Endodermal cell (in vitro differentiated cells): ENCODE results near the gene TNRC6C. TPM values are rescaled to one million over a fixed set of nuclear protein-coding genes. Genes with fewer than 3 reads are reported as not detected.

Experiments used
- DNase-seq: peaks from one replicate; pipeline ENCODE4 v3.0.0-alpha.2; 2017
- H3K27ac ChIP-seq: 2 replicates; pipeline ENCODE4 v1.5.1; 2013; ENCODE audit warnings: mild to moderate bottlenecking, low read depth, low read length, moderate library complexity
- H3K27me3 ChIP-seq: 2 replicates; pipeline ENCODE4 v1.6.1; 2013; ENCODE audit warnings: mild to moderate bottlenecking, low read length, moderate library complexity; ENCODE audit not compliant: insufficient read depth, control insufficient read depth, poor library complexity, severe bottlenecking
- H3K36me3 ChIP-seq: 2 replicates; pipeline ENCODE4 v1.7.0; 2013; ENCODE audit warnings: mild to moderate bottlenecking, low read length, moderate library complexity; ENCODE audit not compliant: control insufficient read depth, insufficient read depth
- H3K4me1 ChIP-seq: one replicate; pipeline ENCODE4 v1.7.0; 2013; ENCODE audit warnings: low read length; ENCODE audit not compliant: control insufficient read depth, insufficient read depth
- H3K4me3 ChIP-seq: 2 replicates; pipeline ENCODE4 v1.5.1; 2013; ENCODE audit warnings: mild to moderate bottlenecking, low read length, moderate library complexity
- H3K9ac ChIP-seq: 2 replicates; pipeline ENCODE4 v1.6.1; 2013; ENCODE audit warnings: mild to moderate bottlenecking, low read length, moderate library complexity; ENCODE audit not compliant: poor library complexity, severe bottlenecking; ENCODE audit errors: extremely low read depth
- H3K9me3 ChIP-seq: 2 replicates; pipeline ENCODE4 v1.6.1; 2013; ENCODE audit warnings: mild to moderate bottlenecking, low read length, moderate library complexity; ENCODE audit not compliant: control insufficient read depth
- H3K27ac Mint-ChIP-seq: 2 replicates; pipeline ENCODE4 v1.8.0; 2020; ENCODE audit warnings: mixed read lengths
- H3K27me3 Mint-ChIP-seq: 2 replicates; pipeline ENCODE4 v1.8.0; 2021; ENCODE audit warnings: mild to moderate bottlenecking, mixed read lengths; ENCODE audit not compliant: insufficient read depth
- H3K36me3 Mint-ChIP-seq: 2 replicates; pipeline ENCODE4 v1.8.0; 2020; ENCODE audit warnings: low read depth, mixed read lengths
- H3K4me1 Mint-ChIP-seq: 2 replicates; pipeline ENCODE4 v1.8.0; 2020; ENCODE audit warnings: mixed read lengths
- H3K4me3 Mint-ChIP-seq: 2 replicates; pipeline ENCODE4 v1.8.0; 2020; ENCODE audit warnings: mild to moderate bottlenecking, moderate library complexity, mixed read lengths
- H3K9me3 Mint-ChIP-seq: 2 replicates; pipeline ENCODE4 v1.8.0; 2020; ENCODE audit warnings: mild to moderate bottlenecking, mixed read lengths
- CTCF ChIP-seq: fragments of 200-600 bp; sonication (generic); conservative IDR thresholded peaks from 2 replicates; pipeline ENCODE4 v1.5.0; 2021; ENCODE audit warnings: antibody characterized with exemption, mild to moderate bottlenecking
- WGBS, 2 experiments: methylation state at CpG; one replicate each; pipeline versions ENCODE4 v1.1.5 to v1.1.7; 2013; ENCODE audit warnings: missing lambda C conversion rate in 2 of 2, mixed read lengths in 1 of 2; ENCODE audit not compliant: insufficient coverage in 1 of 2, insufficient read length in 1 of 2; 5-methylcytosine and 5-hydroxymethylcytosine counted together
- total RNA-seq, 2 donors: library from RNA; stranded (reverse); fragmentation: NEBNext Ultra II Directional in 1 of 2; extraction: Animal tissue kit (Norgen Biotek cat#: 25700) in 1 of 2; gene quantifications; 2 replicates in 1 of 2; 3 replicates in 1 of 2; pipeline ENCODE4 v1.2.1, GENCODE V29; 2021

Gene TNRC6C
- total RNA-seq, 2 donors from 2014 or later, result 22.4 to 40.2 TPM

- no peak overlapping the region for H3K27ac Mint-ChIP-seq
Observed at GRCh38 chr17:78122931-78123249, 164.4 kb downstream of the TNRC6C start.

GRCh38 chr17:78123258-78123929 is 164.9 kb downstream of the TNRC6C start:
- H3K9me3 ChIP-seq, result no peaks in the 10 kb centered on the region
- Mint-ChIP-seq H3K27me3 (no peaks in the 10 kb centered on the region), H3K36me3 (peaks cover 28% of the 10 kb centered on the region), H3K9me3 (no peaks in the 10 kb centered on the region), H3K27ac (no peak overlapping the region), H3K4me1 (peaks cover 4% of the 10 kb centered on the region), H3K4me3 (no peak overlapping the region)
- 94 to 100% methylated on average over 5 of the region's 5 CpGs for WGBS, 2 experiments
- H3K4me1 ChIP-seq, result peaks cover 5% of the 10 kb centered on the region
- no peak overlapping the region for H3K27ac ChIP-seq
- no peak for DNase-seq
- no peak overlapping the region for H3K9ac ChIP-seq
- no peak for TF ChIP-seq CTCF
- peaks cover 18% of the 10 kb centered on the region for H3K36me3 ChIP-seq
- no peak overlapping the region for H3K4me3 ChIP-seq
- H3K27me3 ChIP-seq, result no peaks in the 10 kb centered on the region

More at GRCh38 chr17:78122931-78123249, 164.4 kb downstream of the TNRC6C start:
- Histone ChIP-seq H3K4me3 (no peak overlapping the region), H3K9ac (no peak overlapping the region), H3K27me3 (no peaks in the 10 kb centered on the region), H3K9me3 (no peaks in the 10 kb centered on the region), H3K4me1 (peaks cover 5% of the 10 kb centered on the region), H3K36me3 (peaks cover 18% of the 10 kb centered on the region), H3K27ac (no peak overlapping the region)
- Mint-ChIP-seq H3K4me1 (peaks cover 4% of the 10 kb centered on the region), H3K36me3 (peaks cover 29% of the 10 kb centered on the region), H3K9me3 (no peaks in the 10 kb centered on the region), H3K27me3 (no peaks in the 10 kb centered on the region), H3K4me3 (no peak overlapping the region)
- no peak for TF ChIP-seq CTCF
- 33 to 86% methylated on average over 1 to 4 of the region's 4 CpGs for WGBS, 2 experiments
- no peak for DNase-seq

- Mint-ChIP-seq H3K4me3 (no peak overlapping the region), H3K9me3 (no peaks in the 10 kb centered on the region), H3K27ac (no peak overlapping the region), H3K36me3 (peaks cover 27% of the 10 kb centered on the region), H3K4me1 (peaks cover 7% of the 10 kb centered on the region), H3K27me3 (no peaks in the 10 kb centered on the region)
- TF ChIP-seq CTCF, result no peak
- Histone ChIP-seq H3K4me3 (no peak overlapping the region), H3K4me1 (peaks cover 5% of the 10 kb centered on the region), H3K9ac (no peak overlapping the region), H3K36me3 (peaks cover 18% of the 10 kb centered on the region), H3K27ac (no peak overlapping the region), H3K27me3 (no peaks in the 10 kb centered on the region), H3K9me3 (no peaks in the 10 kb centered on the region)
- DNase-seq, result no peak
- WGBS, 2 experiments, result 95 to 96% methylated on average over 27 to 30 of the region's 30 CpGs
Observed at GRCh38 chr17:78124081-78124835, 165.8 kb downstream of the TNRC6C start.
